ENCODE results near the gene FAF2.

FAF2 gene

GRCh38 chr5:176541338-176542134, 93.4 kb downstream of the FAF2 start:
- no peak for TF ChIP-seq CTCF (IDR thresholded peaks at IDR 0.05; ENCODE audit: low read length, missing control alignments)
- DNase-seq (ENCODE audit: low read depth): peak; percentile 64
- H3K4me3 ChIP-seq (replicated peaks; ENCODE audit: low read depth, low read length): peak overlapping the region; percentile 21

GRCh38 chr5:176542135-176542595, 94.0 kb downstream of the FAF2 start:
- TF ChIP-seq CTCF (IDR thresholded peaks at IDR 0.05; ENCODE audit: low read length, missing control alignments): no peak
- no peak for DNase-seq (ENCODE audit: low read depth)
- peak overlapping the region; percentile 64 for H3K4me3 ChIP-seq (replicated peaks; ENCODE audit: low read depth, low read length)

GRCh38 chr5:176542596-176543427, 94.6 kb downstream of the FAF2 start:
- no peak for DNase-seq (ENCODE audit: low read depth)
- peak overlapping the region; percentile 64 for H3K4me3 ChIP-seq (replicated peaks; ENCODE audit: low read depth, low read length)
- TF ChIP-seq CTCF (IDR thresholded peaks at IDR 0.05; ENCODE audit: low read length, missing control alignments): no peak

- peak overlapping the region; percentile 64 for H3K4me3 ChIP-seq (replicated peaks; ENCODE audit: low read depth, low read length)
- no peak for TF ChIP-seq CTCF (IDR thresholded peaks at IDR 0.05; ENCODE audit: low read length, missing control alignments)
- peak; percentile 42 for DNase-seq (ENCODE audit: low read depth)
Measured at GRCh38 chr5:176543428-176544182, 95.4 kb downstream of the FAF2 start.

GRCh38 chr5:176545388-176545736, 97.2 kb downstream of the FAF2 start:
- TF ChIP-seq CTCF (IDR thresholded peaks at IDR 0.05; ENCODE audit: low read length, missing control alignments): no peak
- DNase-seq (ENCODE audit: low read depth): no peak
- no peak overlapping the region for H3K4me3 ChIP-seq (replicated peaks; ENCODE audit: low read depth, low read length)

- no peak for DNase-seq (ENCODE audit: low read depth)
- no peak for TF ChIP-seq CTCF (IDR thresholded peaks at IDR 0.05; ENCODE audit: low read length, missing control alignments)
- H3K4me3 ChIP-seq (replicated peaks; ENCODE audit: low read depth, low read length): no peak overlapping the region
Measured at GRCh38 chr5:176545737-176546509, 97.7 kb downstream of the FAF2 start.

Measured in fibroblast of pulmonary artery (primary cell).